ENCODE measurements around the gene FBF1.

- TF ChIP-seq CTCF (IDR thresholded peaks at IDR 0.05) = no peak
- no peak for TF ChIP-seq POLR2A (IDR thresholded peaks at IDR 0.05)
Measured at GRCh38 chr17:75931062-75931461, 9.8 kb downstream of the FBF1 start.

All from thyroid gland (tissue), 4 donors.